Nephron (organoid): ENCODE results near the gene ISL2.

Experiments used
- H3K27ac Mint-ChIP-seq, 3 experiments: 2 replicates each; pipeline ENCODE4 v1.8.0; 2020; ENCODE audit warnings: mixed read lengths in 3 of 3, mild to moderate bottlenecking in 2 of 3, moderate library complexity in 1 of 3
- H3K27me3 Mint-ChIP-seq: 2 replicates; pipeline ENCODE4 v1.8.0; 2021; ENCODE audit warnings: low read depth, mild to moderate bottlenecking, moderate library complexity, mixed read lengths
- H3K36me3 Mint-ChIP-seq: 2 replicates; pipeline ENCODE4 v1.8.0; 2020; ENCODE audit warnings: low read depth, mixed read lengths
- H3K4me1 Mint-ChIP-seq: 2 replicates; pipeline ENCODE4 v1.8.0; 2020; ENCODE audit warnings: mixed read lengths
- H3K4me3 Mint-ChIP-seq, 3 experiments: 2 replicates each; pipeline ENCODE4 v1.8.0; 2020; ENCODE audit warnings: mild to moderate bottlenecking in 3 of 3, mixed read lengths in 3 of 3, moderate library complexity in 2 of 3
- H3K9me3 Mint-ChIP-seq: 2 replicates; pipeline ENCODE4 v1.8.0; 2020; ENCODE audit warnings: mixed read lengths
- TF ChIP-seq, protein P1 (sequence below), 3 experiments: fragments of 200-600 bp; sonication (generic); IDR thresholded peaks; one replicate each; pipeline ENCODE4 v1.5.0; 2021; ENCODE audit warnings: antibody characterized with exemption in 3 of 3; ENCODE audit not compliant: unreplicated experiment in 3 of 3

ISL2 gene

DNA sequence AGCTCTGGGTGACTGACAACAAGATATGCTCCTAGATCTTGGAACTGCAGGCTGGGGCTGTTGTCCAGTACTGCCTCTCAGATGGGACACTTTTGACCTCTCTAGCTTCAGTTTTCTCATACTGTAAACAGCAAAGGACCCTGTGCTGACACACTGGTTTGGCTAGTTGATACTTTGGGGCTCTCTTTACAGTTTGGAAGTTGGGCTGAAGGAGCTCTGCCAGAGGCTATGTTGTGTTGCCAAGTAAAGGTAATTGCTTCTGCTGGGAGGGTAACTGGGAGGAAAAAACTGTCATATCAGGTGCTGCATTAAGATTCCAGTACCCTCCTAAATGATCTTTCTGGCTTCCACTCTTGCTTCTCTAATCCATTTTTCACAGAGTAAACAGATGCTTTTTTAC is 54.0 kb downstream of the ISL2 start:
- no peak overlapping the region for H3K27ac Mint-ChIP-seq
- no peaks in the 10 kb centered on the region for H3K9me3 Mint-ChIP-seq
- H3K4me3 Mint-ChIP-seq: no peak overlapping the region
- H3K27me3 Mint-ChIP-seq: peaks cover 3% of the 10 kb centered on the region
- TF ChIP-seq, protein P1, sequence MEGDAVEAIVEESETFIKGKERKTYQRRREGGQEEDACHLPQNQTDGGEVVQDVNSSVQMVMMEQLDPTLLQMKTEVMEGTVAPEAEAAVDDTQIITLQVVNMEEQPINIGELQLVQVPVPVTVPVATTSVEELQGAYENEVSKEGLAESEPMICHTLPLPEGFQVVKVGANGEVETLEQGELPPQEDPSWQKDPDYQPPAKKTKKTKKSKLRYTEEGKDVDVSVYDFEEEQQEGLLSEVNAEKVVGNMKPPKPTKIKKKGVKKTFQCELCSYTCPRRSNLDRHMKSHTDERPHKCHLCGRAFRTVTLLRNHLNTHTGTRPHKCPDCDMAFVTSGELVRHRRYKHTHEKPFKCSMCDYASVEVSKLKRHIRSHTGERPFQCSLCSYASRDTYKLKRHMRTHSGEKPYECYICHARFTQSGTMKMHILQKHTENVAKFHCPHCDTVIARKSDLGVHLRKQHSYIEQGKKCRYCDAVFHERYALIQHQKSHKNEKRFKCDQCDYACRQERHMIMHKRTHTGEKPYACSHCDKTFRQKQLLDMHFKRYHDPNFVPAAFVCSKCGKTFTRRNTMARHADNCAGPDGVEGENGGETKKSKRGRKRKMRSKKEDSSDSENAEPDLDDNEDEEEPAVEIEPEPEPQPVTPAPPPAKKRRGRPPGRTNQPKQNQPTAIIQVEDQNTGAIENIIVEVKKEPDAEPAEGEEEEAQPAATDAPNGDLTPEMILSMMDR (IDR thresholded peaks at IDR 0.05; ENCODE audit: unreplicated experiment in 3 of 3): no peak
- peaks cover 4% of the 10 kb centered on the region for H3K36me3 Mint-ChIP-seq
- no peaks in the 10 kb centered on the region for H3K4me1 Mint-ChIP-seq

DNA sequence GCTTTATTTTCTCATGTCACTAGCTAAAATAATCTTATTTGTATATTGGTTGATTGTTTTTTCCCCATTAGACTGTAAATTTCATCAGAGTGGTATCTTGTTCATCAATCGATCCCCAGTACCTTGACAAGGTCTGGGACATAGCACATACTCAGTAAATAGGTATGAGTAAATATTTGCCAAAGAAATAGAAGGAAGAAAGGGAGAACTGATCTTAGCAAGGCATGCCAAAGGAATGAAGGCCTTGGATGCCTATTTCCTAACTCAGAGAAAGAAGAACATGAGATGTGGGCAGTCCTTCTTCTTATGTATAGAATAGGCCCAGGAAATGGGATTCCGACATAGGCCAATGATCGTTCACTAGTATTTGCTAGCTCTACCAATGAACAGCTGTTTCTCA is 54.7 kb downstream of the ISL2 start:
- Mint-ChIP-seq H3K9me3 (no peaks in the 10 kb centered on the region), H3K27ac (no peak overlapping the region), H3K27me3 (peaks cover 3% of the 10 kb centered on the region)

DNA sequence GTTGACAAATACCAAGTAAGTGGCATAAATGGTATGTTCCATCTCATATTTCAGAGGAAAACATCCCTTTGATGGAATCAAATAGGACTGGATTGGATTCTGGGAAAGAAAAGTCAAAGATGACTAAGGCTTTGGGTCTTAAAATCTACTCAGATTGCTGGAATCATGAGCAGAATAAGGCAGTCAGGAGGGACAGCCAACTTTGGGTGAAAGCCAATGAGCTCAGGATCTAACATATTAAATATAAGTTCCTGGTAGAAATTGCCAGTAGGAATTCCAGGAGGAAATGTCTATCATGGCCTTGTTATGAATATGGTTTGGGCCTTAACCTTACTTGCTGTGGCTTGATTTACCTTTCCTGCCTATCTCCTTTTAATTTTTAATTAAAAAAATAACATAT is 55.3 kb downstream of the ISL2 start:
- Mint-ChIP-seq H3K27ac (no peak overlapping the region), H3K4me3 (no peak overlapping the region), H3K36me3 (peaks cover 4% of the 10 kb centered on the region), H3K9me3 (no peaks in the 10 kb centered on the region), H3K27me3 (peaks cover 3% of the 10 kb centered on the region), H3K4me1 (no peaks in the 10 kb centered on the region)
- TF ChIP-seq, protein P1 (IDR thresholded peaks at IDR 0.05; ENCODE audit: unreplicated experiment in 3 of 3): no peak

More for the DNA sequence above, 54.7 kb downstream of the ISL2 start:
- Mint-ChIP-seq H3K4me3 (no peak overlapping the region), H3K4me1 (no peaks in the 10 kb centered on the region), H3K36me3 (peaks cover 4% of the 10 kb centered on the region)
- TF ChIP-seq, protein P1 (IDR thresholded peaks at IDR 0.05; ENCODE audit: unreplicated experiment in 3 of 3): no peak
